SK-N-MC (cell line): ENCODE data around the gene SMIM12.

Experiments
- EZH2 ChIP-seq: fragments of 200-600 bp; sonication (generic); IDR thresholded peaks from one replicate; pipeline ENCODE4 v1.6.1; 2017; ENCODE audit warnings: antibody characterized with exemption
- FOXP2 ChIP-seq: optimal IDR thresholded peaks from 2 replicates; pipeline ENCODE3; 2011; ENCODE audit warnings: mild to moderate bottlenecking, moderate library complexity; ENCODE audit not compliant: insufficient read depth; ENCODE audit errors: extremely low read length, control extremely low read depth
- POLR2AphosphoS5 ChIP-seq: IDR thresholded peaks from 2 replicates; pipeline ENCODE4 v1.6.1; 2012; ENCODE audit warnings: mild to moderate bottlenecking, low read depth, low read length, borderline replicate concordance

GRCh38 chr1:34856697-34857096 is 2.9 kb downstream of the SMIM12 start:
- TF ChIP-seq EZH2 (no peak), POLR2AphosphoS5 (no peak), FOXP2 (no peak)
